ENCODE measurements around the gene FLACC1. TPM values are rescaled to one million over a fixed set of nuclear protein-coding genes. Genes with fewer than 3 reads are reported as not detected.

Gene FLACC1
- total and polyA plus RNA-seq, 2 of the 8 experiments (the other 6 are each of a cell fraction or from before 2014, with no cell fraction given), result 0.58 TPM; not detected in 1

- H3K36me3 ChIP-seq (ENCODE audit: control insufficient read depth in 2 of 4, insufficient read depth in 4 of 4, low read length in 3 of 4), result no peaks in the 10 kb centered on the region; a peak in 1 of 8 replicates
- no peak overlapping the region for H2BK12ac ChIP-seq (ENCODE audit: low read depth, low read length)
- H3K56ac ChIP-seq (replicated peaks; ENCODE audit: insufficient read length, low read depth, low read length), result no peak overlapping the region
- no peak overlapping the region for H4K8ac ChIP-seq (ENCODE audit: extremely low read depth, insufficient read depth, low read length)
- H4K20me1 ChIP-seq (replicated peaks in 1 of 2; ENCODE audit: control insufficient read depth in 1 of 2, insufficient read depth in 2 of 2, low read length in 2 of 2), result no peaks in the 10 kb centered on the region
- DNase-seq (ENCODE audit: low read depth in 1 of 2, low spot score in 2 of 2), result no peak
- H3K14ac ChIP-seq (ENCODE audit: insufficient read length), result no peak overlapping the region
- no peak overlapping the region for H3K23ac ChIP-seq (ENCODE audit: insufficient read length)
- H3K27me3 ChIP-seq (replicated peaks in 1 of 4; ENCODE audit: control insufficient read depth in 3 of 4, extremely low read depth in 1 of 4, insufficient read depth in 3 of 4, low read length in 3 of 4), result no peaks in the 10 kb centered on the region
- H3K9me3 ChIP-seq (ENCODE audit: insufficient read depth in 2 of 2, low read depth in 1 of 2, low read length in 1 of 2), result no peaks in the 10 kb centered on the region
- WGBS, 2 experiments (ENCODE audit: extremely low coverage in 1 of 2, insufficient coverage in 1 of 2, insufficient read length in 1 of 2, insufficient replicate concordance in 2 of 2, low coverage in 1 of 2, low lambda C conversion rate in 2 of 2, missing lambda C conversion rate in 1 of 2), result 75% methylated on average over 1 of the region's 1 CpG; no CpG with 5 or more reads in 1 of the 2 experiments
- H3K4me2 ChIP-seq (ENCODE audit: insufficient read depth in 1 of 2, low read depth in 2 of 2, low read length in 2 of 2), result no peak overlapping the region
- H3K23me2 ChIP-seq (ENCODE audit: low read depth, low read length), result no peaks in the 10 kb centered on the region
- TF ChIP-seq HDAC6 (IDR thresholded peaks at IDR 0.05; ENCODE audit: low read depth, low read length), result no peak
- no peak for TF ChIP-seq SIX5 (IDR thresholded peaks at IDR 0.05; ENCODE audit: low read depth, low read length)
- no peak for TF ChIP-seq EP300 (IDR thresholded peaks at IDR 0.05; ENCODE audit: borderline replicate concordance in 1 of 2, low read depth in 2 of 2, low read length in 2 of 2)
- TF ChIP-seq KDM5A (IDR thresholded peaks at IDR 0.05; ENCODE audit: low read length), result no peak
- TF ChIP-seq POU5F1 (IDR thresholded peaks at IDR 0.05; ENCODE audit: low read depth, low read length), result no peak
- TF ChIP-seq CREB1 (IDR thresholded peaks at IDR 0.05), result no peak
- TF ChIP-seq TEAD4 (IDR thresholded peaks at IDR 0.05; ENCODE audit: low read depth, low read length), result no peak
- no peak for TF ChIP-seq CTCF (IDR thresholded peaks at IDR 0.05; ENCODE audit: control extremely low read depth in 1 of 3, insufficient read depth in 1 of 3, low read depth in 1 of 3, low read length in 3 of 3)
- TF ChIP-seq BRCA1 (IDR thresholded peaks at IDR 0.05; ENCODE audit: low read depth, low read length), result no peak
- no peak for TF ChIP-seq POLR2AphosphoS5 (IDR thresholded peaks at IDR 0.05; ENCODE audit: low read depth, low read length)
- no peak for TF ChIP-seq NRF1 (IDR thresholded peaks at IDR 0.05; ENCODE audit: low read depth, low read length)
- no peak for TF ChIP-seq POLR2A (IDR thresholded peaks at IDR 0.05; ENCODE audit: control extremely low read depth in 1 of 2, low read depth in 2 of 2, low read length in 2 of 2)
- no peak overlapping the region for H2BK20ac ChIP-seq (ENCODE audit: low read length)
- H3K9ac ChIP-seq (replicated peaks in 1 of 4; ENCODE audit: extremely low read depth in 1 of 4, low read depth in 3 of 4, low read length in 3 of 4), result no peak overlapping the region
- H4K91ac ChIP-seq (replicated peaks; ENCODE audit: insufficient read length, low read length), result no peak overlapping the region
- no peak overlapping the region for H3K4me3 ChIP-seq (ENCODE audit: extremely low read depth in 1 of 4, insufficient read depth in 2 of 4, low read depth in 3 of 4, low read length in 4 of 4)
- no peak overlapping the region for H3K27ac ChIP-seq (ENCODE audit: low read depth, low read length)
- no peaks in the 10 kb centered on the region for H3K79me1 ChIP-seq (ENCODE audit: low read depth, low read length)
- POLR2A ChIA-PET (ENCODE audit: partially characterized antibody), result no interaction called here
- no peak overlapping the region for H4K5ac ChIP-seq (ENCODE audit: insufficient read length, low read depth, low read length)
- no peak overlapping the region for H3K4ac ChIP-seq (replicated peaks; ENCODE audit: insufficient read length, low read depth, low read length)
- H3K4me1 ChIP-seq (replicated peaks in 1 of 4; ENCODE audit: control insufficient read depth in 3 of 4, insufficient read depth in 4 of 4, low read length in 3 of 4), result no peaks in the 10 kb centered on the region
- H3K79me2 ChIP-seq (ENCODE audit: control insufficient read depth in 1 of 2, insufficient read depth in 2 of 2, low read length in 2 of 2), result no peaks in the 10 kb centered on the region
- CTCF ChIA-PET (ENCODE audit: partially characterized antibody), result interaction anchor here (0.5 to 1.7 kb wide), 4 partner anchors 19 to 966 kb away, joined by 3 to 6 read pairs (median 4); partner anchors contain the start of gene CASP8
- no peak overlapping the region for H2BK15ac ChIP-seq (ENCODE audit: low read length)
- H2BK120ac ChIP-seq (replicated peaks; ENCODE audit: low read depth, low read length), result no peak overlapping the region
- no peak for FAIRE-seq
- no peak overlapping the region for H2AK5ac ChIP-seq (ENCODE audit: low read depth, low read length)
- H2BK5ac ChIP-seq (ENCODE audit: low read depth, low read length), result no peak overlapping the region
- no peak overlapping the region for H2AFZ ChIP-seq (ENCODE audit: low read length)
- no peak overlapping the region for H3K18ac ChIP-seq (ENCODE audit: extremely low read depth, low read length)
These were observed 78.1 kb downstream of the FLACC1 start for GRCh38 chr2:201279079-201279478.

Measured in H1 (cell line).